Measurements from ENCODE around the gene NDUFAB1.

The NDUFAB1 gene

GRCh38 chr16:23580391-23580790, 15.7 kb downstream of the NDUFAB1 start:
- Histone ChIP-seq H3K4me3 (no peak overlapping the region), H3K27ac (no peak overlapping the region), H3K27me3 (no peaks in the 10 kb centered on the region), H3K4me1 (no peaks in the 10 kb centered on the region), H3K36me3 (peaks cover 52 to 97% (median 68%) of the 10 kb centered on the region in 3 donors), H3K9me3 (no peaks in the 10 kb centered on the region)
- DNase-seq = no peak
- intact Hi-C loops (cut with DNase I; ENCODE audit: low total_unique reads) = no loop called here
- TF ChIP-seq, protein P1, sequence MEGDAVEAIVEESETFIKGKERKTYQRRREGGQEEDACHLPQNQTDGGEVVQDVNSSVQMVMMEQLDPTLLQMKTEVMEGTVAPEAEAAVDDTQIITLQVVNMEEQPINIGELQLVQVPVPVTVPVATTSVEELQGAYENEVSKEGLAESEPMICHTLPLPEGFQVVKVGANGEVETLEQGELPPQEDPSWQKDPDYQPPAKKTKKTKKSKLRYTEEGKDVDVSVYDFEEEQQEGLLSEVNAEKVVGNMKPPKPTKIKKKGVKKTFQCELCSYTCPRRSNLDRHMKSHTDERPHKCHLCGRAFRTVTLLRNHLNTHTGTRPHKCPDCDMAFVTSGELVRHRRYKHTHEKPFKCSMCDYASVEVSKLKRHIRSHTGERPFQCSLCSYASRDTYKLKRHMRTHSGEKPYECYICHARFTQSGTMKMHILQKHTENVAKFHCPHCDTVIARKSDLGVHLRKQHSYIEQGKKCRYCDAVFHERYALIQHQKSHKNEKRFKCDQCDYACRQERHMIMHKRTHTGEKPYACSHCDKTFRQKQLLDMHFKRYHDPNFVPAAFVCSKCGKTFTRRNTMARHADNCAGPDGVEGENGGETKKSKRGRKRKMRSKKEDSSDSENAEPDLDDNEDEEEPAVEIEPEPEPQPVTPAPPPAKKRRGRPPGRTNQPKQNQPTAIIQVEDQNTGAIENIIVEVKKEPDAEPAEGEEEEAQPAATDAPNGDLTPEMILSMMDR (IDR thresholded peaks at IDR 0.05) = no peak

- no peaks in the 10 kb centered on the region for H3K27me3 ChIP-seq
- H3K27ac ChIP-seq = no peak overlapping the region
- H3K36me3 ChIP-seq = peaks cover 42 to 97% (median 66%) of the 10 kb centered on the region in 3 donors
- H3K4me1 ChIP-seq = no peaks in the 10 kb centered on the region
- TF ChIP-seq, protein P1 (IDR thresholded peaks at IDR 0.05) = no peak
- no peaks in the 10 kb centered on the region for H3K9me3 ChIP-seq
- no peak for DNase-seq
- no peak overlapping the region for H3K4me3 ChIP-seq
- intact Hi-C loops (cut with DNase I; ENCODE audit: low total_unique reads) = no loop called here
Measured at GRCh38 chr16:23579371-23579770, 16.7 kb downstream of the NDUFAB1 start.

- no peaks in the 10 kb centered on the region for H3K4me1 ChIP-seq
Measured at GRCh38 chr16:23578101-23578830, 17.9 kb downstream of the NDUFAB1 start.

DNA sequence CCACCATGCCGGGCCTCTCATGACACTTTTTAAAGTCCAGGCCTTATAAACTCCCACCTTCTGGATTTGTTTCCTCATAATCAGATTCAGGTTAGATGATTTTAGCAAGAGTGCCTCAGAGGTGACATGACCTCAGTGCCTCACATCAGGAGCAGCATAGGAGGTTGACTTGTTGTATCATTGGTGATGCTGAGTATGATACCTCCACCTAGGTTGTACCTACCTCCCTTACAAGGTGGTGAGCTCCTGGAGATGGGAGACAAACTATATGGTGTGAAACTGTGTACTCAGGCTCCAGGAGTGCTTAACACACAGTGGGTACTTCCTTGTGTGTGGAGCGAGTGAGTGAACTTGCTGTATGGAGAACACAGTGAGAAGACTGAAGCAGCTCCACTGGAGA, 18.6 kb downstream of the NDUFAB1 start:
- H3K4me1 ChIP-seq = no peaks in the 10 kb centered on the region
- no peak for DNase-seq
- H3K4me3 ChIP-seq = no peak overlapping the region
- TF ChIP-seq, protein P1 (IDR thresholded peaks at IDR 0.05) = no peak
- no peaks in the 10 kb centered on the region for H3K9me3 ChIP-seq
- H3K27me3 ChIP-seq = no peaks in the 10 kb centered on the region
- intact Hi-C loops (cut with DNase I; ENCODE audit: low total_unique reads) = no loop called here
- H3K36me3 ChIP-seq = peaks cover 45 to 97% (median 72%) of the 10 kb centered on the region in 3 donors
- no peak overlapping the region for H3K27ac ChIP-seq

More at GRCh38 chr16:23578101-23578830, 17.9 kb downstream of the NDUFAB1 start:
- no peak overlapping the region for H3K4me3 ChIP-seq
- H3K27me3 ChIP-seq = no peaks in the 10 kb centered on the region
- H3K9me3 ChIP-seq = no peaks in the 10 kb centered on the region
- DNase-seq = no peak
- intact Hi-C loops (cut with DNase I; ENCODE audit: low total_unique reads) = no loop called here
- H3K27ac ChIP-seq = no peak overlapping the region
- H3K36me3 ChIP-seq = peaks cover 42 to 97% (median 72%) of the 10 kb centered on the region in 3 donors
- TF ChIP-seq, protein P1 (IDR thresholded peaks at IDR 0.05) = no peak

DNA sequence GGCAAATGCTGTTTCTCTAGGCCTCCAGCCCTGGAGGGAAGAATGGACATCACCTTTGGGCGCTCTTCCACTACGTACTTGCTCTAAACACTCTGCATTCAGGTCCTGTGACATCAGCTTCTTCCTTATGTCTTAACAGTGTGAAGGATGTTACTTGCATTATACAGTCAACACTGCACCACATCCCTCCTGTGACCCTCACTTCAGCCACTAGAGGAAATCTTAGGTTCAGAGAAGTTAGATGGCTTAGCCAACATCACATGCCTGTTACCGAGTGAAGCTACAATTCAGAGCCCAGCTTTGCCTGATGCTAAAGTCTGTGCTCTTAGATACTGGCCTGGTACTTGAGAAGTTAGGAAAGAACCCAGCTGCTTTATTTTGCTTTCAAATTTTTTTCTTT, 20.3 kb downstream of the NDUFAB1 start:
- Histone ChIP-seq H3K27ac (no peak overlapping the region), H3K27me3 (no peaks in the 10 kb centered on the region), H3K36me3 (peaks cover 49 to 97% (median 82%) of the 10 kb centered on the region in 3 donors), H3K4me3 (no peak overlapping the region), H3K4me1 (no peaks in the 10 kb centered on the region), H3K9me3 (no peaks in the 10 kb centered on the region)
- no peak for DNase-seq
- TF ChIP-seq, protein P1 (IDR thresholded peaks at IDR 0.05) = no peak
- intact Hi-C loops (cut with DNase I; ENCODE audit: low total_unique reads) = no loop called here

Data from tibial artery (tissue), 4 donors.